ENCODE data around the gene PASK. TPM values are rescaled to one million over a fixed set of nuclear protein-coding genes. Genes with fewer than 3 reads are reported as not detected.

The PASK gene
- total and polyA plus RNA-seq, 8 donors, result 0.58 to 56.7 (median 5.9) TPM

DNA sequence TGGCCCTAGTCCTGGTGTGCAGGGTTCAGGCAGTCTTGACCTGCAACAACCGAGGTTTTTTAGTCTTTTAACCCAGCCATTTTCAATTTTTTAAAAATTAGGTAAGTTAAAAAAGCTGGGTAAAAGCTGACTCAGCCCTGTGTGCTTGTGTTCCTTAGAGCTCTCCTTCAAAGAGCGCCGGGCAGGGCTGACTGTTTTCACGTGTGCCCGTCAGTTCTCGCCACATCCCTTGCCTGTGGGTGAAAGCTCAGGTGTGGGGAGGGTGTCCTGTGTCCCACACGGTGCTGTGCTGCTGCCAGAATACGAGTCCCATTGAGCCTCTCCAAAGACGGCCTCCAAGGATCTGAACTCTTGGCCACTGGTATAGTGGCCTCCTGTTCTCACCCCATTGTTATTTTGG lies 33.9 kb upstream of the PASK start:
- H3K27ac ChIP-seq, result no peak overlapping the region
- H3K36me3 ChIP-seq, result peaks cover 6 to 61% (median 50%) of the 10 kb centered on the region in 4 donors
- H3K27me3 ChIP-seq, result peaks cover 0 to 12% (median 0%) of the 10 kb centered on the region in 3 donors
- intact Hi-C loops (cut with DNase I; ENCODE audit: low total_unique reads), result no loop called here
- TF ChIP-seq POLR2AphosphoS5 (IDR thresholded peaks at IDR 0.05) (no peak), EP300 (IDR thresholded peaks at IDR 0.05) (no peak), POLR2A (IDR thresholded peaks at IDR 0.05) (no peak)
- TF ChIP-seq, protein P1, sequence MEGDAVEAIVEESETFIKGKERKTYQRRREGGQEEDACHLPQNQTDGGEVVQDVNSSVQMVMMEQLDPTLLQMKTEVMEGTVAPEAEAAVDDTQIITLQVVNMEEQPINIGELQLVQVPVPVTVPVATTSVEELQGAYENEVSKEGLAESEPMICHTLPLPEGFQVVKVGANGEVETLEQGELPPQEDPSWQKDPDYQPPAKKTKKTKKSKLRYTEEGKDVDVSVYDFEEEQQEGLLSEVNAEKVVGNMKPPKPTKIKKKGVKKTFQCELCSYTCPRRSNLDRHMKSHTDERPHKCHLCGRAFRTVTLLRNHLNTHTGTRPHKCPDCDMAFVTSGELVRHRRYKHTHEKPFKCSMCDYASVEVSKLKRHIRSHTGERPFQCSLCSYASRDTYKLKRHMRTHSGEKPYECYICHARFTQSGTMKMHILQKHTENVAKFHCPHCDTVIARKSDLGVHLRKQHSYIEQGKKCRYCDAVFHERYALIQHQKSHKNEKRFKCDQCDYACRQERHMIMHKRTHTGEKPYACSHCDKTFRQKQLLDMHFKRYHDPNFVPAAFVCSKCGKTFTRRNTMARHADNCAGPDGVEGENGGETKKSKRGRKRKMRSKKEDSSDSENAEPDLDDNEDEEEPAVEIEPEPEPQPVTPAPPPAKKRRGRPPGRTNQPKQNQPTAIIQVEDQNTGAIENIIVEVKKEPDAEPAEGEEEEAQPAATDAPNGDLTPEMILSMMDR (IDR thresholded peaks at IDR 0.05), result no peak
- DNase-seq, result no peak
- H3K4me3 ChIP-seq, result no peak overlapping the region
- WGBS, 5 donors, result 90 to 97% (median 93%) methylated on average over 9 of the region's 9 CpGs
- H3K4me1 ChIP-seq, result peaks cover 0 to 4% (median 2%) of the 10 kb centered on the region in 4 donors
- no peaks in the 10 kb centered on the region for H3K9me3 ChIP-seq

DNA sequence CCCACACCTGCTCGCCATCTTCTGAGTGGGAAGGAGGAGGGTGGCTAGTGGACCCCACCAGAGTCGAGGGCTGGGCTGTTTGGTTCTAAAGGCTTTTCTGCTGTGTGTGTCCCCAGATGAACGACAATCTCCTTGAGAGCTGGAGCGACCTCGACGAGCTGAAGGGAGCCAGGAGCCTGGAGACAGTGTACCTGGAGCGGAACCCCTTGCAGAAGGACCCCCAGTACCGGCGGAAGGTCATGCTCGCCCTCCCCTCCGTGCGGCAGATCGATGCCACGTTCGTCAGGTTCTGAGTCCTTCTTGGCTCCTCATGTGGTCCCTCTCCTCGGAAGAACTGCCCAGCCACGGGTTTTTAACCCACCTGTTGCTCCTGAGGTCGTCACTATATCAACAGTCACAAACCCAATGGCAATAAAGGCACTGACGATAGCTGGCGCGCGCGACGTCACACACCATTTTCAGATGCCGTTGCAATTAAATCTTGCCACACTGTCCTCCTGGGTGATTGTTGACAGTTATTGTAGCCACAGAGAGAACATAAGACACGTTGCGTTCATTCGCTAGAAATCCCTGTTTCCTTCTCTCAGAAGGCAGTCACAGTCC lies 33.4 kb upstream of the PASK start:
- Histone ChIP-seq H3K36me3 (peaks cover 6 to 66% (median 56%) of the 10 kb centered on the region in 4 donors), H3K9me3 (no peaks in the 10 kb centered on the region), H3K4me1 (no peaks in the 10 kb centered on the region), H3K27ac (no peak overlapping the region), H3K27me3 (peaks cover 0 to 6% (median 0%) of the 10 kb centered on the region in 3 donors), H3K4me3 (no peak overlapping the region)
- no peak for TF ChIP-seq POLR2A (IDR thresholded peaks at IDR 0.05)
- TF ChIP-seq POLR2AphosphoS5 (IDR thresholded peaks at IDR 0.05), result no peak
- TF ChIP-seq, protein P1 (IDR thresholded peaks at IDR 0.05), result no peak
- TF ChIP-seq EP300 (IDR thresholded peaks at IDR 0.05), result no peak
- WGBS, 5 donors, result 92 to 94% (median 92%) methylated on average over 28 of the region's 28 CpGs
- intact Hi-C loops (cut with DNase I; ENCODE audit: low total_unique reads), result no loop called here
- no peak for DNase-seq

DNA sequence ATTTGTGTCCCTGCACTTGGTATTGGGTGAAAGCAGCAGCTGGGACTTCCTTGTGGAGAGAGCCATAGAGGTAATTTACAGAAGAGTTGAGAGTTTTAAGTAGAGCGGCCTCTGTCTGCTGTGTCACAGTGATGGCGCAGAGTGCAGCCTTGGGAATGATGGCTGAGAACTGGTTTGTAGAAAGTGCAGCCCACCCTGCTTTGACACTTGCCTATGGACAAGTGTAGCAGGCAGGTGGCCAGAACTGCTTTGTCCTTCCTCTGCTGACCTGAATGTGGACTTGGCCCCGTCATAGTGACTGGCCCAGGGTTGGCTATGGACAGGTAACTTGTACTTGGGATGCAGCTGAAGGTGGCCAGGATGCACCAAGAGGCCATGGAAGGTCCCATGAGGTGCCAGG lies 32.9 kb upstream of the PASK start:
- Histone ChIP-seq H3K4me1 (no peaks in the 10 kb centered on the region), H3K4me3 (no peak overlapping the region), H3K27me3 (peaks cover 0 to 2% (median 0%) of the 10 kb centered on the region in 3 donors), H3K9me3 (no peaks in the 10 kb centered on the region), H3K27ac (no peak overlapping the region), H3K36me3 (peaks cover 6 to 71% (median 61%) of the 10 kb centered on the region in 4 donors)
- DNase-seq, result no peak
- WGBS, 5 donors, result 88 to 98% (median 96%) methylated on average over 3 of the region's 3 CpGs
- intact Hi-C loops (cut with DNase I; ENCODE audit: low total_unique reads), result no loop called here
- TF ChIP-seq POLR2AphosphoS5 (IDR thresholded peaks at IDR 0.05), result no peak
- TF ChIP-seq, protein P1 (IDR thresholded peaks at IDR 0.05), result no peak
- no peak for TF ChIP-seq POLR2A (IDR thresholded peaks at IDR 0.05)
- TF ChIP-seq EP300 (IDR thresholded peaks at IDR 0.05), result no peak

- DNase-seq, result no peak
- WGBS, 5 donors, result 89 to 96% (median 90%) methylated on average over 12 of the region's 12 CpGs
- no peak for TF ChIP-seq POLR2AphosphoS5 (IDR thresholded peaks at IDR 0.05)
These were observed 31.2 kb upstream of the PASK start for GRCh38 chr2:241180495-241180894.

DNA sequence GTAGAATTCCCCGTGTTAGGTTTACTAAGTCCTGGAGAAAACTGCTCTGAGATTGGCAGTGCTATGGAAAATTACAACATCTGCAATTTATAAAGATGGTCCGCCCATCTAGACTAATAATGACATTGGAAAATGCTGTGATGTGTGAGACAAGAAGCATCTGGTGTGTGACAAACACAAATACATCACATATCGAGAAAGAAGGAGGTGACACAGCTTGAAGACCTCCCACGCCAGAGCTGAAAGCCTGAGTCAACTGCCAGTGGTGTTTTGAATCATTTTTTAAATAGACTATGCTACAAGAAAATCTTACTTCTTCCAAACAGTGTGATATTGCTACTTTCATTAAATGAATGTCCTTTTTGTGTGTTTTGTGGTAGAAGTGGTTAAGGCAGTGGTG lies 30.6 kb upstream of the PASK start:
- TF ChIP-seq EP300 (IDR thresholded peaks at IDR 0.05) (no peak), POLR2AphosphoS5 (IDR thresholded peaks at IDR 0.05) (no peak), POLR2A (IDR thresholded peaks at IDR 0.05) (no peak)
- TF ChIP-seq, protein P1 (IDR thresholded peaks at IDR 0.05), result no peak
- no peaks in the 10 kb centered on the region for H3K27me3 ChIP-seq
- H3K27ac ChIP-seq, result no peak overlapping the region
- DNase-seq, result no peak
- intact Hi-C loops (cut with DNase I; ENCODE audit: low total_unique reads), result no loop called here
- 71 to 86% (median 79%) methylated on average over 4 of the region's 4 CpGs for WGBS, 5 donors
- no peaks in the 10 kb centered on the region for H3K4me1 ChIP-seq
- peaks cover 10 to 94% (median 83%) of the 10 kb centered on the region in 4 donors for H3K36me3 ChIP-seq
- H3K9me3 ChIP-seq, result no peaks in the 10 kb centered on the region
- no peak overlapping the region for H3K4me3 ChIP-seq

More at GRCh38 chr2:241180495-241180894, 31.2 kb upstream of the PASK start:
- Histone ChIP-seq H3K4me3 (no peak overlapping the region), H3K27me3 (no peaks in the 10 kb centered on the region), H3K27ac (no peak overlapping the region), H3K36me3 (peaks cover 10 to 88% (median 77%) of the 10 kb centered on the region in 4 donors), H3K4me1 (no peaks in the 10 kb centered on the region), H3K9me3 (no peaks in the 10 kb centered on the region)
- intact Hi-C loops (cut with DNase I; ENCODE audit: low total_unique reads), result no loop called here
